ENCODE results near the gene GALNT9. TPM values are rescaled to one million over a fixed set of nuclear protein-coding genes. Genes with fewer than 3 reads are reported as not detected.

The GALNT9 gene
- total RNA-seq, 1 experiment from 2014 or later = 2.6 TPM

- intact Hi-C loops (cut with micrococcal nuclease) = no loop called here
- no peaks in the 10 kb centered on the region for H3K79me2 ChIP-seq (ENCODE audit: insufficient read depth, low read length)
- H3K9ac ChIP-seq (ENCODE audit: low read length) = no peak overlapping the region
- H3K4me1 ChIP-seq (ENCODE audit: control insufficient read depth in 1 of 2, insufficient read depth in 2 of 2, low read length in 2 of 2) = no peaks in the 10 kb centered on the region
- CTCF ChIA-PET = no interaction called here
- no peaks in the 10 kb centered on the region for H3K27me3 ChIP-seq (ENCODE audit: insufficient read depth, low read length)
- POLR2A ChIA-PET = no interaction called here
- H4K20me1 ChIP-seq (ENCODE audit: insufficient read depth) = no peaks in the 10 kb centered on the region
- no peak overlapping the region for H3K4me2 ChIP-seq (ENCODE audit: low read length)
- TF ChIP-seq EZH2phosphoT487 (IDR thresholded peaks at IDR 0.05; ENCODE audit: borderline replicate concordance) (no peak), EGR1 (IDR thresholded peaks at IDR 0.05; ENCODE audit: low read depth) (no peak), FOSL1 (IDR thresholded peaks at IDR 0.05; ENCODE audit: low read depth) (no peak), EZH2 (IDR thresholded peaks at IDR 0.05) (no peak), CEBPB (IDR thresholded peaks at IDR 0.05; ENCODE audit: low read depth) (no peak), ZBTB33 (IDR thresholded peaks at IDR 0.05; ENCODE audit: extremely low read depth, insufficient replicate concordance, low read length) (no peak), POLR2A (IDR thresholded peaks at IDR 0.05; ENCODE audit: borderline replicate concordance, extremely low read depth, insufficient read depth, insufficient read length) (no peak), ZNF274 (IDR thresholded peaks at IDR 0.05; ENCODE audit: low read depth, low read length) (no peak), POLR2AphosphoS5 (IDR thresholded peaks at IDR 0.05; ENCODE audit: low read depth, low read length) (no peak), CBX3 (IDR thresholded peaks at IDR 0.05; ENCODE audit: low read depth) (no peak), ZFX (IDR thresholded peaks at IDR 0.05) (no peak), CTCF (IDR thresholded peaks at IDR 0.05 in 2 of 3, conservative IDR thresholded peaks at IDR 0.05 in 1 of 3; ENCODE audit: borderline replicate concordance in 1 of 3, insufficient read depth in 1 of 3, low read depth in 2 of 3, low read length in 2 of 3) (no peak), ELF1 (IDR thresholded peaks at IDR 0.05; ENCODE audit: borderline replicate concordance, low read depth) (no peak), TCF7L2 (IDR thresholded peaks at IDR 0.05; ENCODE audit: borderline replicate concordance, extremely low read depth, insufficient read depth, insufficient read length) (no peak), SRF (IDR thresholded peaks at IDR 0.05; ENCODE audit: low read depth) (no peak), SP1 (IDR thresholded peaks at IDR 0.05; ENCODE audit: low read depth) (no peak)
- TF ChIP-seq, protein P1, sequence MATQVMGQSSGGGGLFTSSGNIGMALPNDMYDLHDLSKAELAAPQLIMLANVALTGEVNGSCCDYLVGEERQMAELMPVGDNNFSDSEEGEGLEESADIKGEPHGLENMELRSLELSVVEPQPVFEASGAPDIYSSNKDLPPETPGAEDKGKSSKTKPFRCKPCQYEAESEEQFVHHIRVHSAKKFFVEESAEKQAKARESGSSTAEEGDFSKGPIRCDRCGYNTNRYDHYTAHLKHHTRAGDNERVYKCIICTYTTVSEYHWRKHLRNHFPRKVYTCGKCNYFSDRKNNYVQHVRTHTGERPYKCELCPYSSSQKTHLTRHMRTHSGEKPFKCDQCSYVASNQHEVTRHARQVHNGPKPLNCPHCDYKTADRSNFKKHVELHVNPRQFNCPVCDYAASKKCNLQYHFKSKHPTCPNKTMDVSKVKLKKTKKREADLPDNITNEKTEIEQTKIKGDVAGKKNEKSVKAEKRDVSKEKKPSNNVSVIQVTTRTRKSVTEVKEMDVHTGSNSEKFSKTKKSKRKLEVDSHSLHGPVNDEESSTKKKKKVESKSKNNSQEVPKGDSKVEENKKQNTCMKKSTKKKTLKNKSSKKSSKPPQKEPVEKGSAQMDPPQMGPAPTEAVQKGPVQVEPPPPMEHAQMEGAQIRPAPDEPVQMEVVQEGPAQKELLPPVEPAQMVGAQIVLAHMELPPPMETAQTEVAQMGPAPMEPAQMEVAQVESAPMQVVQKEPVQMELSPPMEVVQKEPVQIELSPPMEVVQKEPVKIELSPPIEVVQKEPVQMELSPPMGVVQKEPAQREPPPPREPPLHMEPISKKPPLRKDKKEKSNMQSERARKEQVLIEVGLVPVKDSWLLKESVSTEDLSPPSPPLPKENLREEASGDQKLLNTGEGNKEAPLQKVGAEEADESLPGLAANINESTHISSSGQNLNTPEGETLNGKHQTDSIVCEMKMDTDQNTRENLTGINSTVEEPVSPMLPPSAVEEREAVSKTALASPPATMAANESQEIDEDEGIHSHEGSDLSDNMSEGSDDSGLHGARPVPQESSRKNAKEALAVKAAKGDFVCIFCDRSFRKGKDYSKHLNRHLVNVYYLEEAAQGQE (IDR thresholded peaks at IDR 0.05; ENCODE audit: low read depth) = no peak
- TF ChIP-seq, protein P2, sequence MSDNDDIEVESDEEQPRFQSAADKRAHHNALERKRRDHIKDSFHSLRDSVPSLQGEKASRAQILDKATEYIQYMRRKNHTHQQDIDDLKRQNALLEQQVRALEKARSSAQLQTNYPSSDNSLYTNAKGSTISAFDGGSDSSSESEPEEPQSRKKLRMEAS (IDR thresholded peaks at IDR 0.05) = no peak
- no peaks in the 10 kb centered on the region for H3K9me3 ChIP-seq (ENCODE audit: control insufficient read depth in 1 of 2, insufficient read depth in 1 of 2, low read depth in 1 of 2, low read length in 2 of 2)
- RAD21 ChIA-PET (ENCODE audit: low non-redundant PET in 1 of 2, low total read pairs in 2 of 2, uncharacterized antibody in 2 of 2, unreplicated experiment in 2 of 2) = no interaction called here
- no peak for DNase-seq (ENCODE audit: low read depth, low spot score)
- no peak overlapping the region for H2AFZ ChIP-seq (ENCODE audit: low read depth, low read length, poor library complexity, severe bottlenecking)
- no peak for ATAC-seq
- H3K36me3 ChIP-seq (ENCODE audit: control insufficient read depth in 1 of 2, insufficient read depth in 2 of 2, low read length in 2 of 2) = no peaks in the 10 kb centered on the region
- no peak overlapping the region for H3K4me3 ChIP-seq (replicated peaks in 1 of 2; ENCODE audit: low read depth in 1 of 2, low read length in 2 of 2)
- no peaks in the 10 kb centered on the region for H3K9me2 ChIP-seq (ENCODE audit: insufficient read depth)
- H3K27ac ChIP-seq (ENCODE audit: low read depth, low read length) = no peak overlapping the region; the same call in 1 of the 2 replicates
- no TSS peak for BruUV-seq (replicated peaks)
Measured at GRCh38 chr12:132174015-132174838, 155.2 kb downstream of the GALNT9 start.

Data from HCT116 (cell line).